Subcutaneous abdominal adipose tissue (tissue), 5 donors: Measurements from ENCODE around the gene LRP5.

Experiments
- H3K27ac ChIP-seq: one replicate; pipeline ENCODE4 v1.7.0; 2013; ENCODE audit warnings: low read depth, mild to moderate bottlenecking, inconsistent platforms, low read length, moderate library complexity
- H3K27me3 ChIP-seq, 5 donors: one replicate each; pipeline ENCODE4 v1.7.0; 2013; ENCODE audit warnings: low read length in 5 of 5, inconsistent platforms in 1 of 5; ENCODE audit not compliant: control insufficient read depth in 5 of 5, insufficient read depth in 4 of 5
- H3K36me3 ChIP-seq, 5 donors: one replicate each; pipeline ENCODE4 v1.7.0; 2013; ENCODE audit warnings: low read length in 5 of 5; ENCODE audit not compliant: control insufficient read depth in 5 of 5, insufficient read depth in 5 of 5
- H3K4me1 ChIP-seq, 5 donors: one replicate each; pipeline ENCODE4 v1.7.0; 2013; ENCODE audit warnings: low read length in 5 of 5, mild to moderate bottlenecking in 3 of 5, moderate library complexity in 1 of 5; ENCODE audit not compliant: control insufficient read depth in 5 of 5, insufficient read depth in 5 of 5
- H3K4me3 ChIP-seq, 5 donors: one replicate each; pipeline ENCODE4 v1.7.0; 2013; ENCODE audit warnings: low read length in 5 of 5, low read depth in 1 of 5
- H3K9ac ChIP-seq, 5 donors: one replicate each; pipeline ENCODE4 v1.7.0; 2013; ENCODE audit warnings: low read length in 5 of 5, mild to moderate bottlenecking in 4 of 5, moderate library complexity in 3 of 5
- H3K9me3 ChIP-seq, 5 donors: one replicate each; pipeline ENCODE4 v1.7.0; 2013; ENCODE audit warnings: low read length in 5 of 5; ENCODE audit not compliant: control insufficient read depth in 5 of 5
- donor health status: healthy.
- donor health status: healthy.
- donor health status: healthy.
- donor health status: healthy.
- donor health status: healthy.

LRP5 gene

DNA sequence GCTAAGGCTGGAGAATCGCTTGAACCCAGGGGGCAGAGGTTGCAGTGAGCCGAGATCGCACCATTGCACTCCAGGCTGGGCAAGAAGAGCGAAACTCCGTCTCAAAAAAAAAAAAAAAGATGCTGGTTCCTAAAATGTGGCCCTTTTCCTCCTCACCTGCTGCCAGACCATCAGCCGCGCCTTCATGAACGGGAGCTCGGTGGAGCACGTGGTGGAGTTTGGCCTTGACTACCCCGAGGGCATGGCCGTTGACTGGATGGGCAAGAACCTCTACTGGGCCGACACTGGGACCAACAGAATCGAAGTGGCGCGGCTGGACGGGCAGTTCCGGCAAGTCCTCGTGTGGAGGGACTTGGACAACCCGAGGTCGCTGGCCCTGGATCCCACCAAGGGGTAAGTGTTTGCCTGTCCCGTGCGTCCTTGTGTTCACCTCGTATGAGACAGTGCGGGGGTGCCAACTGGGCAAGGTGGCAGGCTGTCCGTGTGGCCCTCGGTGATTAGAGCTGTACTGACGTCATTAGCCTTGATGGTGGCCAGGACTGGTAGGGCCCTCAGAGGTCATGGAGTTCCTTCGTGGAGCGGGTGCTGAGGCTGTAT lies 97.5 kb downstream of the LRP5 start:
- peaks cover 0 to 83% (median 78%) of the 10 kb centered on the region in 5 donors for H3K36me3 ChIP-seq
- H3K27ac ChIP-seq = no peak overlapping the region
- H3K27me3 ChIP-seq = no peaks in the 10 kb centered on the region

GRCh38 chr11:68411501-68411991 lies 99.2 kb downstream of the LRP5 start:
- no peak overlapping the region for H3K27ac ChIP-seq
- no peaks in the 10 kb centered on the region for H3K9me3 ChIP-seq
- H3K36me3 ChIP-seq = peaks cover 0 to 83% (median 77%) of the 10 kb centered on the region in 5 donors
- H3K9ac ChIP-seq = no peak overlapping the region
- H3K27me3 ChIP-seq = no peaks in the 10 kb centered on the region
- H3K4me3 ChIP-seq = no peak overlapping the region
- peaks cover 0 to 12% (median 0%) of the 10 kb centered on the region in 5 donors for H3K4me1 ChIP-seq

More for the DNA sequence above, 97.5 kb downstream of the LRP5 start:
- no peaks in the 10 kb centered on the region for H3K9me3 ChIP-seq
- H3K4me3 ChIP-seq = no peak overlapping the region
- peaks cover 0 to 10% (median 0%) of the 10 kb centered on the region in 5 donors for H3K4me1 ChIP-seq
- H3K9ac ChIP-seq = no peak overlapping the region

GRCh38 chr11:68412593-68413475 lies 100.4 kb downstream of the LRP5 start:
- H3K27ac ChIP-seq = no peak overlapping the region
- no peaks in the 10 kb centered on the region for H3K27me3 ChIP-seq
- H3K9me3 ChIP-seq = no peaks in the 10 kb centered on the region
- H3K9ac ChIP-seq = no peak overlapping the region
- H3K4me3 ChIP-seq = no peak overlapping the region
- peaks cover 0 to 12% (median 0%) of the 10 kb centered on the region in 5 donors for H3K4me1 ChIP-seq
- H3K36me3 ChIP-seq = peaks cover 0 to 82% (median 78%) of the 10 kb centered on the region in 5 donors

DNA sequence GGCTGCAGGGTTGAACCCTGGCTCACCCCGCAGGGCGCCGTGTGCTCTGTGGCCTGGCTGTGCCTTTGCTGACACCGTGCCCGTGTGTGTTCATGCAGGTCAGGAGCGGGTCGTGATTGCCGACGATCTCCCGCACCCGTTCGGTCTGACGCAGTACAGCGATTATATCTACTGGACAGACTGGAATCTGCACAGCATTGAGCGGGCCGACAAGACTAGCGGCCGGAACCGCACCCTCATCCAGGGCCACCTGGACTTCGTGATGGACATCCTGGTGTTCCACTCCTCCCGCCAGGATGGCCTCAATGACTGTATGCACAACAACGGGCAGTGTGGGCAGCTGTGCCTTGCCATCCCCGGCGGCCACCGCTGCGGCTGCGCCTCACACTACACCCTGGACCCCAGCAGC lies 101.2 kb downstream of the LRP5 start:
- Histone ChIP-seq H3K36me3 (peaks cover 0 to 85% (median 77%) of the 10 kb centered on the region in 5 donors), H3K9me3 (no peaks in the 10 kb centered on the region), H3K4me3 (no peak overlapping the region), H3K27ac (no peak overlapping the region), H3K4me1 (peaks cover 0 to 12% (median 0%) of the 10 kb centered on the region in 5 donors), H3K27me3 (no peaks in the 10 kb centered on the region), H3K9ac (no peak overlapping the region)

DNA sequence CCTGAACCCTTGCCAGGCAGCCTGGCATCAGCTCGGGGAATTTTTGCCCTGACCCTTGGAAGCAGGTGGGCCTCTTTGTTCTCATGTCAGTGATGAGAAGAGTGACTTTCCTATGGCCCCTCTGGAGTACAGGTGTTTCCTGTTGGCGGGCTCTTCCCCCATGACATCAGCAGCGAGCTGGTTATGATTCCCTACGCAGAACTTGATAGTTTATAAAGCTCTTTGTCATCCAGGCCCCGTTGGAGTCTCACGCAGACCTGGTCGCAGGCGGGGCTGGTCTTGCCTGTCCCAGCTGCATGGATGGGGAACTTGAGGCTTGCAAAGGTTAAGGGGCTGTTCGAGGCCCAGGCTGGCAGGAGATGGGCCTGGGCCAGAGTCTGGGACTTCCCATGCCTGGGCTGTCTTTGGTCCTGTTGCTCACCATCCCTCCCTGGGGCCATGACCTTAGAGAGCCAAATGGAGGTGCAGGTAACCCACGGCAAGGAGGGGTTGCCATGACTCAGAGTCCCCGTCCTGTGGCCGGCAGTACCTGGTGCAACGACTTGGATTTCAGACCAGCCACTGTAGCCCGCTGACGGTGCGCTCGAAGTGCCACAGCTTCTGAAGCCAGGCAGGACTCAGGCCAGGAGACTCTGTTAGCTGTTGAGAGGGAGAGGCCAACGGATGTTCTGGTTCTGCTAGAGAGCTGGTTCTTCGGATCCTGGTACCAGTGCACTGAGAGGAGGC lies 102.3 kb downstream of the LRP5 start:
- Histone ChIP-seq H3K9me3 (no peaks in the 10 kb centered on the region), H3K36me3 (peaks cover 0 to 93% (median 78%) of the 10 kb centered on the region in 5 donors), H3K9ac (no peak overlapping the region), H3K4me3 (no peak overlapping the region), H3K27ac (no peak overlapping the region), H3K4me1 (peaks cover 0 to 12% (median 0%) of the 10 kb centered on the region in 5 donors), H3K27me3 (no peaks in the 10 kb centered on the region)

DNA sequence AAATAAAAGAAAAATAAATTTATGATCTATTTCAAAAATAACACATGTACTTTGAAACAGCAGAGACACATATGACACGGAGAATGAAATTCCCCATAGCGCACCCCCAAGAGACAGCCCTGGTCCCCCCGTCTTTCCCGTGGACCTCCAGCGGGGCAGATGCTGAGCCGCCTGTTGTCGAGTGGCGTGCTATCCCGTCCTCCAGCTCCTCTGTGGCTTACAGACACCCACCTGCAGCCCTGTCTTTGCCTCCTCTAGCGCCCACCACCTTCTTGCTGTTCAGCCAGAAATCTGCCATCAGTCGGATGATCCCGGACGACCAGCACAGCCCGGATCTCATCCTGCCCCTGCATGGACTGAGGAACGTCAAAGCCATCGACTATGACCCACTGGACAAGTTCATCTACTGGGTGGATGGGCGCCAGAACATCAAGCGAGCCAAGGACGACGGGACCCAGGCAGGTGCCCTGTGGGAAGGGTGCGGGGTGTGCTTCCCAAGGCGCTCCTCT lies 103.7 kb downstream of the LRP5 start:
- no peaks in the 10 kb centered on the region for H3K9me3 ChIP-seq
- H3K27ac ChIP-seq = no peak overlapping the region
- no peaks in the 10 kb centered on the region for H3K27me3 ChIP-seq
- no peak overlapping the region for H3K4me3 ChIP-seq
- peaks cover 0 to 12% (median 0%) of the 10 kb centered on the region in 5 donors for H3K4me1 ChIP-seq
- no peak overlapping the region for H3K9ac ChIP-seq
- H3K36me3 ChIP-seq = peaks cover 0 to 90% (median 74%) of the 10 kb centered on the region in 5 donors

- Histone ChIP-seq H3K27ac (no peak overlapping the region), H3K27me3 (no peaks in the 10 kb centered on the region), H3K9me3 (no peaks in the 10 kb centered on the region), H3K9ac (no peak overlapping the region), H3K4me1 (peaks cover 0 to 12% (median 0%) of the 10 kb centered on the region in 5 donors), H3K4me3 (no peak overlapping the region), H3K36me3 (peaks cover 0 to 83% (median 70%) of the 10 kb centered on the region in 5 donors)
Measured at GRCh38 chr11:68418648-68419047, 106.3 kb downstream of the LRP5 start.

- Histone ChIP-seq H3K36me3 (peaks cover 0 to 83% (median 70%) of the 10 kb centered on the region in 5 donors), H3K27me3 (no peaks in the 10 kb centered on the region), H3K9ac (no peak overlapping the region), H3K4me3 (no peak overlapping the region), H3K27ac (no peak overlapping the region), H3K9me3 (no peaks in the 10 kb centered on the region), H3K4me1 (no peaks in the 10 kb centered on the region)
Measured at GRCh38 chr11:68420171-68420570, 107.8 kb downstream of the LRP5 start.

GRCh38 chr11:68423481-68423880 lies 111.1 kb downstream of the LRP5 start:
- H3K27ac ChIP-seq = no peak overlapping the region
- H3K4me1 ChIP-seq = no peaks in the 10 kb centered on the region
- no peak overlapping the region for H3K9ac ChIP-seq
- H3K4me3 ChIP-seq = no peak overlapping the region
- peaks cover 0 to 84% (median 75%) of the 10 kb centered on the region in 5 donors for H3K36me3 ChIP-seq
- H3K27me3 ChIP-seq = no peaks in the 10 kb centered on the region
- no peaks in the 10 kb centered on the region for H3K9me3 ChIP-seq
